ENCODE measurements around the gene EIF1AY. TPM values are rescaled to one million over a fixed set of nuclear protein-coding genes. Genes with fewer than 3 reads are reported as not detected.

EIF1AY gene
- total and polyA plus RNA-seq, 2 of the 4 experiments (the other 2 are of a cell fraction) = not detected

DNA sequence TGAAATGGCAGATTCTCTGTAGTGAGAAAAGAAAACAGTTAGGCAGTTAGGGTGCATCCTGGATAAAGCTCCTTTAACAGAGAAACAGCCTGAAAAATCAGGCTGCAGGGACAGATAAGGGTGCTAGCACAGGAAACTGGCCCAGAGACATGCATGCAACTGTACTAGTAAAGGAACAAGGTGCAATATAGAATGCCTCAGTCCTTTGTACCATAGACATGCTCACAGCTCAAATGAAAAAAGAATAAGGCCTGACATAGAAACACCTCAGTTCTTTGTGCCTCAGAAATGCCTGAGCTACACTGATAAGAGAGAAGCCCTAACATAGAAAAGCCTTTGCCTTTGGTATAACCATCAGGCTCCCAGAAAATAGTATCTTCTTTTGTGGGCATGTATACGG is 37.4 kb upstream of the EIF1AY start:
- H2BK120ac ChIP-seq (ENCODE audit: low read depth, low read length) = no peak overlapping the region
- ATAC-seq (ENCODE audit: low read depth) = no peak
- no peak overlapping the region for H3K4me2 ChIP-seq (ENCODE audit: low read depth, low read length)
- TF ChIP-seq, protein P1, sequence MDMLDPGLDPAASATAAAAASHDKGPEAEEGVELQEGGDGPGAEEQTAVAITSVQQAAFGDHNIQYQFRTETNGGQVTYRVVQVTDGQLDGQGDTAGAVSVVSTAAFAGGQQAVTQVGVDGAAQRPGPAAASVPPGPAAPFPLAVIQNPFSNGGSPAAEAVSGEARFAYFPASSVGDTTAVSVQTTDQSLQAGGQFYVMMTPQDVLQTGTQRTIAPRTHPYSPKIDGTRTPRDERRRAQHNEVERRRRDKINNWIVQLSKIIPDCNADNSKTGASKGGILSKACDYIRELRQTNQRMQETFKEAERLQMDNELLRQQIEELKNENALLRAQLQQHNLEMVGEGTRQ (IDR thresholded peaks at IDR 0.05; ENCODE audit: low read depth, low read length) = no peak
- TF ChIP-seq FOS (IDR thresholded peaks at IDR 0.05; ENCODE audit: low read depth, low read length) (no peak), MXI1 (IDR thresholded peaks at IDR 0.05; ENCODE audit: borderline replicate concordance, low read depth, low read length) (no peak), POLR2A (IDR thresholded peaks at IDR 0.05; ENCODE audit: low read depth, low read length) (no peak), RFX5 (IDR thresholded peaks at IDR 0.05; ENCODE audit: low read depth, low read length) (no peak), NFE2L2 (IDR thresholded peaks at IDR 0.05; ENCODE audit: low read depth, low read length) (no peak), RCOR1 (IDR thresholded peaks at IDR 0.05; ENCODE audit: insufficient replicate concordance, low read length) (no peak), BHLHE40 (IDR thresholded peaks at IDR 0.05; ENCODE audit: low read depth, low read length) (no peak), MAFK (IDR thresholded peaks at IDR 0.05; ENCODE audit: low read depth, low read length) (no peak), RAD21 (IDR thresholded peaks at IDR 0.05; ENCODE audit: low read length) (no peak), CEBPB (IDR thresholded peaks at IDR 0.05; ENCODE audit: low read depth, low read length) (no peak), CHD1 (IDR thresholded peaks at IDR 0.05; ENCODE audit: low read depth, low read length) (no peak), MAZ (IDR thresholded peaks at IDR 0.05; ENCODE audit: borderline replicate concordance, low read depth, low read length) (no peak), SMC3 (IDR thresholded peaks at IDR 0.05; ENCODE audit: low read depth, low read length) (no peak)
- TF ChIP-seq, protein P2, sequence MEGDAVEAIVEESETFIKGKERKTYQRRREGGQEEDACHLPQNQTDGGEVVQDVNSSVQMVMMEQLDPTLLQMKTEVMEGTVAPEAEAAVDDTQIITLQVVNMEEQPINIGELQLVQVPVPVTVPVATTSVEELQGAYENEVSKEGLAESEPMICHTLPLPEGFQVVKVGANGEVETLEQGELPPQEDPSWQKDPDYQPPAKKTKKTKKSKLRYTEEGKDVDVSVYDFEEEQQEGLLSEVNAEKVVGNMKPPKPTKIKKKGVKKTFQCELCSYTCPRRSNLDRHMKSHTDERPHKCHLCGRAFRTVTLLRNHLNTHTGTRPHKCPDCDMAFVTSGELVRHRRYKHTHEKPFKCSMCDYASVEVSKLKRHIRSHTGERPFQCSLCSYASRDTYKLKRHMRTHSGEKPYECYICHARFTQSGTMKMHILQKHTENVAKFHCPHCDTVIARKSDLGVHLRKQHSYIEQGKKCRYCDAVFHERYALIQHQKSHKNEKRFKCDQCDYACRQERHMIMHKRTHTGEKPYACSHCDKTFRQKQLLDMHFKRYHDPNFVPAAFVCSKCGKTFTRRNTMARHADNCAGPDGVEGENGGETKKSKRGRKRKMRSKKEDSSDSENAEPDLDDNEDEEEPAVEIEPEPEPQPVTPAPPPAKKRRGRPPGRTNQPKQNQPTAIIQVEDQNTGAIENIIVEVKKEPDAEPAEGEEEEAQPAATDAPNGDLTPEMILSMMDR (conservative IDR thresholded peaks at IDR 0.05; ENCODE audit: low read depth, low read length) = no peak
- TF ChIP-seq, protein P3, sequence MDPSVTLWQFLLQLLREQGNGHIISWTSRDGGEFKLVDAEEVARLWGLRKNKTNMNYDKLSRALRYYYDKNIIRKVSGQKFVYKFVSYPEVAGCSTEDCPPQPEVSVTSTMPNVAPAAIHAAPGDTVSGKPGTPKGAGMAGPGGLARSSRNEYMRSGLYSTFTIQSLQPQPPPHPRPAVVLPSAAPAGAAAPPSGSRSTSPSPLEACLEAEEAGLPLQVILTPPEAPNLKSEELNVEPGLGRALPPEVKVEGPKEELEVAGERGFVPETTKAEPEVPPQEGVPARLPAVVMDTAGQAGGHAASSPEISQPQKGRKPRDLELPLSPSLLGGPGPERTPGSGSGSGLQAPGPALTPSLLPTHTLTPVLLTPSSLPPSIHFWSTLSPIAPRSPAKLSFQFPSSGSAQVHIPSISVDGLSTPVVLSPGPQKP (IDR thresholded peaks at IDR 0.05; ENCODE audit: borderline replicate concordance, low read depth, low read length) = no peak
- no peak overlapping the region for H3K9ac ChIP-seq (ENCODE audit: low read depth, low read length)
- no peak overlapping the region for H3K23ac ChIP-seq (ENCODE audit: low read depth, low read length)
- no peak overlapping the region for H4K5ac ChIP-seq (ENCODE audit: low read depth, low read length)
- no peaks in the 10 kb centered on the region for H3K36me3 ChIP-seq (ENCODE audit: control insufficient read depth, insufficient read depth, low read length)
- dilution Hi-C loops (cut with HindIII; ENCODE audit: low sequenced_read_pairs, unreplicated experiment) = no loop called here
- H3K4me3 ChIP-seq (ENCODE audit: insufficient read depth, low read depth, low read length) = no peak overlapping the region
- no peak overlapping the region for H2AFZ ChIP-seq (replicated peaks; ENCODE audit: low read length, poor library complexity)
- H4K91ac ChIP-seq (ENCODE audit: insufficient read depth, low read depth, low read length) = no peak overlapping the region
- H3K4me1 ChIP-seq (ENCODE audit: control insufficient read depth, insufficient read depth, low read length) = no peaks in the 10 kb centered on the region
- H4K20me1 ChIP-seq (ENCODE audit: insufficient read depth, low read length) = no peaks in the 10 kb centered on the region
- no peak overlapping the region for H2BK20ac ChIP-seq (ENCODE audit: low read depth, low read length)
- no peak overlapping the region for H3K18ac ChIP-seq (ENCODE audit: low read depth, low read length)
- intact Hi-C loops (cut with micrococcal nuclease) = no loop called here
- H2AK5ac ChIP-seq (ENCODE audit: low read depth, low read length) = no peak overlapping the region
- H3K27ac ChIP-seq (ENCODE audit: insufficient read depth, low read length) = no peak overlapping the region
- no peaks in the 10 kb centered on the region for H3K79me1 ChIP-seq (ENCODE audit: low read depth in 1 of 2, low read length in 2 of 2)
- no TSS peak for BruUV-seq (replicated peaks)
- no peak overlapping the region for H3K14ac ChIP-seq (replicated peaks; ENCODE audit: low read depth, low read length)
- in situ Hi-C loops (cut with MboI; ENCODE audit: low sequenced_read_pairs) = no loop called here
- no peaks in the 10 kb centered on the region for H3K27me3 ChIP-seq (ENCODE audit: control insufficient read depth, insufficient read depth, low read length)
- no peak overlapping the region for H2BK15ac ChIP-seq (ENCODE audit: low read depth, low read length)
- CTCF ChIA-PET = no interaction called here
- DNase-seq = no peak
- H3K56ac ChIP-seq (ENCODE audit: extremely low read depth, insufficient read depth, low read length) = no peak overlapping the region
- H3K9me3 ChIP-seq (ENCODE audit: control insufficient read depth, insufficient read depth, low read length) = no peaks in the 10 kb centered on the region
- no peak overlapping the region for H3K4ac ChIP-seq (ENCODE audit: low read depth, low read length)
- no CpG with 5 or more reads among the region's 1 CpG for WGBS, 2 experiments (ENCODE audit: extremely low coverage in 2 of 2, insufficient read length in 1 of 2)
- no peak overlapping the region for H2AK9ac ChIP-seq (replicated peaks; ENCODE audit: low read depth, low read length, poor library complexity)
- H3K9me1 ChIP-seq (ENCODE audit: insufficient read depth, low read length) = no peaks in the 10 kb centered on the region
- H4K8ac ChIP-seq (ENCODE audit: low read depth in 2 of 2, low read length in 2 of 2) = no peak overlapping the region
- POLR2A ChIA-PET (ENCODE audit: unreplicated experiment) = no interaction called here
- no peak overlapping the region for H2BK5ac ChIP-seq (ENCODE audit: low read depth, low read length, poor library complexity, severe bottlenecking)

Data from IMR-90 (cell line).